ENCODE results near the gene ABCC4. TPM values are rescaled to one million over a fixed set of nuclear protein-coding genes. Genes with fewer than 3 reads are reported as not detected.

ABCC4 gene
- total RNA-seq, 1 donor from 2014 or later, result 19.0 TPM

- Mint-ChIP-seq H3K4me1 (ENCODE audit: unreplicated experiment) (peaks cover 20% of the 10 kb centered on the region), H3K27ac (ENCODE audit: unreplicated experiment) (peak overlapping the region; percentile 43), H3K4me3 (ENCODE audit: unreplicated experiment) (no peak overlapping the region), H3K27me3 (ENCODE audit: unreplicated experiment) (peaks cover 8% of the 10 kb centered on the region), H3K9me3 (ENCODE audit: unreplicated experiment) (no peaks in the 10 kb centered on the region), H3K36me3 (ENCODE audit: low read depth, unreplicated experiment) (peaks cover 6% of the 10 kb centered on the region)
- no peak for TF ChIP-seq CTCF (IDR thresholded peaks at IDR 0.05; ENCODE audit: unreplicated experiment)
- DNase-seq (ENCODE audit: low spot score), result no peak
Measured at GRCh38 chr13:95247171-95247570, 54.1 kb downstream of the ABCC4 start.

- Mint-ChIP-seq H3K27me3 (ENCODE audit: unreplicated experiment) (peaks cover 9% of the 10 kb centered on the region), H3K4me3 (ENCODE audit: unreplicated experiment) (peak overlapping the region; percentile 9), H3K4me1 (ENCODE audit: unreplicated experiment) (peaks cover 20% of the 10 kb centered on the region), H3K27ac (ENCODE audit: unreplicated experiment) (peak overlapping the region; percentile 49), H3K36me3 (ENCODE audit: low read depth, unreplicated experiment) (peaks cover 6% of the 10 kb centered on the region), H3K9me3 (ENCODE audit: unreplicated experiment) (no peaks in the 10 kb centered on the region)
- no peak for TF ChIP-seq CTCF (IDR thresholded peaks at IDR 0.05; ENCODE audit: unreplicated experiment)
- DNase-seq (ENCODE audit: low spot score), result no peak
Measured at GRCh38 chr13:95246292-95247082, 54.8 kb downstream of the ABCC4 start.

DNA sequence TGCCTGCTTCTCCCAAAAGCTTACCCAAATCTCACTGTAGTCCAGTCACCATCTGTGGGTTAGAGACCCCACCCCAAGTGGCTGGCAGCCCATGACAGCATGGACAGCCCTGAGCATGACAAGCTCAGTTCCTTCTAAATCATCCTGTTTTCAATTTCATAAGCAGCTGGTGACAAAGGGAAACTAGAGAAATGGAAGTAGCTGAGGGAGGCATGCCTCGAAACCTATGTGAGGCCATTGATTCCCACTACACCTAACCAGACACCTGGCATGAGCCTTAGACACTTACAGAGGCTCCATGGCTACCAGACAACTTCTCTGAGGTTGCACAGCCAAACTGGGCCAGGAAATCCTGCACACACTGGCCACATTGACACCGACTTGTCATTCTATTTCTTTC is 56.2 kb downstream of the ABCC4 start:
- peaks cover 8% of the 10 kb centered on the region for H3K27me3 Mint-ChIP-seq (ENCODE audit: unreplicated experiment)
- H3K4me1 Mint-ChIP-seq (ENCODE audit: unreplicated experiment), result peaks cover 20% of the 10 kb centered on the region
- DNase-seq (ENCODE audit: low spot score), result no peak
- peaks cover 6% of the 10 kb centered on the region for H3K36me3 Mint-ChIP-seq (ENCODE audit: low read depth, unreplicated experiment)
- no peak for TF ChIP-seq CTCF (IDR thresholded peaks at IDR 0.05; ENCODE audit: unreplicated experiment)
- H3K27ac Mint-ChIP-seq (ENCODE audit: unreplicated experiment), result no peak overlapping the region
- H3K4me3 Mint-ChIP-seq (ENCODE audit: unreplicated experiment), result no peak overlapping the region
- H3K9me3 Mint-ChIP-seq (ENCODE audit: unreplicated experiment), result no peaks in the 10 kb centered on the region

- Mint-ChIP-seq H3K9me3 (ENCODE audit: unreplicated experiment) (no peaks in the 10 kb centered on the region), H3K4me3 (ENCODE audit: unreplicated experiment) (no peak overlapping the region), H3K27ac (ENCODE audit: unreplicated experiment) (no peak overlapping the region), H3K36me3 (ENCODE audit: low read depth, unreplicated experiment) (peaks cover 6% of the 10 kb centered on the region), H3K4me1 (ENCODE audit: unreplicated experiment) (peaks cover 19% of the 10 kb centered on the region), H3K27me3 (ENCODE audit: unreplicated experiment) (peaks cover 8% of the 10 kb centered on the region)
- no peak for DNase-seq (ENCODE audit: low spot score)
- TF ChIP-seq CTCF (IDR thresholded peaks at IDR 0.05; ENCODE audit: unreplicated experiment), result no peak
Measured at GRCh38 chr13:95243207-95243606, 58.0 kb downstream of the ABCC4 start.

- Mint-ChIP-seq H3K4me1 (ENCODE audit: unreplicated experiment) (peaks cover 6% of the 10 kb centered on the region), H3K4me3 (ENCODE audit: unreplicated experiment) (no peak overlapping the region), H3K27me3 (ENCODE audit: unreplicated experiment) (peaks cover 6% of the 10 kb centered on the region), H3K27ac (ENCODE audit: unreplicated experiment) (no peak overlapping the region), H3K36me3 (ENCODE audit: low read depth, unreplicated experiment) (no peaks in the 10 kb centered on the region), H3K9me3 (ENCODE audit: unreplicated experiment) (no peaks in the 10 kb centered on the region)
- no peak for TF ChIP-seq CTCF (IDR thresholded peaks at IDR 0.05; ENCODE audit: unreplicated experiment)
- DNase-seq (ENCODE audit: low spot score), result no peak
Measured at GRCh38 chr13:95241321-95241720, 59.9 kb downstream of the ABCC4 start.

Data from endothelial cell (in vitro differentiated cells).